Central memory CD8-positive, alpha-beta T cell (primary cell): Measurements from ENCODE around the gene PEDS1.
"Not testable (repeated sequence)": the region's sequence is repeated elsewhere in the genome, so short reads cannot be mapped to it uniquely, and the experiment has no call there.

ENCODE experiments used
- ATAC-seq: fragments of 150-1000 bp; cut with Tn5 transposase; replicated peaks from 2 replicates; pipeline ENCODE4 v1.10.0; 2022; ENCODE audit warnings: mild to moderate bottlenecking, moderate FRiP score, moderate number of reproducible peaks; ENCODE audit not compliant: poor library complexity, severe bottlenecking; ENCODE audit errors: extremely low read depth
- DNase-seq, 2 donors: peaks; one replicate each; pipeline ENCODE4 v3.0.0; 2021; ENCODE audit warnings: low spot score in 2 of 2
- H3K27ac Mint-ChIP-seq: one replicate; pipeline ENCODE4 v1.8.0; 2022; ENCODE audit warnings: low read depth, mild to moderate bottlenecking, moderate library complexity, mixed read lengths
- H3K27me3 Mint-ChIP-seq: one replicate; pipeline ENCODE4 v1.8.0; 2022; ENCODE audit warnings: mixed read lengths
- H3K36me3 Mint-ChIP-seq: one replicate; pipeline ENCODE4 v1.8.0; 2022; ENCODE audit warnings: mild to moderate bottlenecking, moderate library complexity, mixed read lengths; ENCODE audit not compliant: insufficient read depth
- H3K4me1 Mint-ChIP-seq: one replicate; pipeline ENCODE4 v1.8.0; 2022; ENCODE audit warnings: mixed read lengths
- H3K4me3 Mint-ChIP-seq: one replicate; pipeline ENCODE4 v1.8.0; 2022; ENCODE audit warnings: mild to moderate bottlenecking, moderate library complexity, mixed read lengths
- H3K9me3 Mint-ChIP-seq: one replicate; pipeline ENCODE4 v1.8.0; 2022; ENCODE audit warnings: mixed read lengths

Gene PEDS1

GRCh38 chr20:50169329-50169823, 15.9 kb upstream of the PEDS1 start:
- Mint-ChIP-seq H3K4me3 (no peak overlapping the region), H3K9me3 (no peaks in the 10 kb centered on the region), H3K4me1 (peaks cover 14% of the 10 kb centered on the region), H3K27ac (no peak overlapping the region), H3K36me3 (peaks cover 1% of the 10 kb centered on the region), H3K27me3 (peaks cover 10% of the 10 kb centered on the region)
- DNase-seq: peak; percentile 72 to 86
- ATAC-seq: peak; percentile 67

- DNase-seq: no peak
- Mint-ChIP-seq H3K4me3 (no peak overlapping the region), H3K9me3 (no peaks in the 10 kb centered on the region)
Measured at GRCh38 chr20:50165684-50166554, 12.4 kb upstream of the PEDS1 start.

GRCh38 chr20:50163570-50164317, 10.2 kb upstream of the PEDS1 start:
- no peak for ATAC-seq
- H3K27ac Mint-ChIP-seq: no peak overlapping the region
- no peak for DNase-seq
- H3K4me3 Mint-ChIP-seq: no peak overlapping the region
- no peaks in the 10 kb centered on the region for H3K27me3 Mint-ChIP-seq
- peaks cover 8% of the 10 kb centered on the region for H3K4me1 Mint-ChIP-seq
- H3K9me3 Mint-ChIP-seq: no peaks in the 10 kb centered on the region
- no peaks in the 10 kb centered on the region for H3K36me3 Mint-ChIP-seq

More at GRCh38 chr20:50165684-50166554, 12.4 kb upstream of the PEDS1 start:
- Mint-ChIP-seq H3K4me1 (peaks cover 14% of the 10 kb centered on the region), H3K27ac (no peak overlapping the region), H3K36me3 (no peaks in the 10 kb centered on the region), H3K27me3 (peaks cover 10% of the 10 kb centered on the region)
- no peak for ATAC-seq

GRCh38 chr20:50161494-50161893, 8.0 kb upstream of the PEDS1 start:
- not testable (repeated sequence) for H3K36me3 Mint-ChIP-seq, H3K9me3 Mint-ChIP-seq, H3K27ac Mint-ChIP-seq, H3K27me3 Mint-ChIP-seq, H3K4me1 Mint-ChIP-seq, ATAC-seq, H3K4me3 Mint-ChIP-seq, DNase-seq

GRCh38 chr20:50153153-50153499, 397 bp downstream of the PEDS1 start:
- Mint-ChIP-seq H3K27me3 (no peaks in the 10 kb centered on the region), H3K27ac (peak overlapping the region; percentile 67), H3K9me3 (no peaks in the 10 kb centered on the region), H3K4me1 (peaks cover 58% of the 10 kb centered on the region), H3K4me3 (peak overlapping the region; percentile 84), H3K36me3 (peaks cover 9% of the 10 kb centered on the region)
- DNase-seq (peak in 1 of 2 donors; percentile 18), ATAC-seq (peak; percentile 2)

- Mint-ChIP-seq H3K27ac (peak overlapping the region; percentile 67), H3K36me3 (peaks cover 9% of the 10 kb centered on the region), H3K27me3 (no peaks in the 10 kb centered on the region), H3K9me3 (no peaks in the 10 kb centered on the region), H3K4me3 (peak overlapping the region; percentile 84), H3K4me1 (peaks cover 63% of the 10 kb centered on the region)
- ATAC-seq: no peak
- no peak for DNase-seq
Measured at GRCh38 chr20:50152394-50153152, 950 bp downstream of the PEDS1 start.

- H3K4me3 Mint-ChIP-seq: peak overlapping the region; percentile 84
Measured at GRCh38 chr20:50151034-50151743, 2.3 kb downstream of the PEDS1 start.

GRCh38 chr20:50149481-50150254, 3.9 kb downstream of the PEDS1 start:
- no peak for ATAC-seq
- no peak for DNase-seq

More at GRCh38 chr20:50151034-50151743, 2.3 kb downstream of the PEDS1 start:
- Mint-ChIP-seq H3K27me3 (no peaks in the 10 kb centered on the region), H3K4me1 (peaks cover 77% of the 10 kb centered on the region), H3K36me3 (peaks cover 11% of the 10 kb centered on the region), H3K27ac (peak overlapping the region; percentile 66), H3K9me3 (no peaks in the 10 kb centered on the region)
- DNase-seq (no peak), ATAC-seq (no peak)

GRCh38 chr20:50146732-50147662, 6.5 kb downstream of the PEDS1 start:
- Mint-ChIP-seq H3K27ac (peak overlapping the region; percentile 88), H3K36me3 (peaks cover 10% of the 10 kb centered on the region), H3K27me3 (no peaks in the 10 kb centered on the region), H3K9me3 (no peaks in the 10 kb centered on the region), H3K4me1 (peaks cover 68% of the 10 kb centered on the region), H3K4me3 (peak overlapping the region; percentile 75)
- ATAC-seq (peak; percentile 100), DNase-seq (peak; percentile 47 to 68)

More at GRCh38 chr20:50149481-50150254, 3.9 kb downstream of the PEDS1 start:
- peaks cover 82% of the 10 kb centered on the region for H3K4me1 Mint-ChIP-seq
- H3K27ac Mint-ChIP-seq: peak overlapping the region; percentile 66
- H3K36me3 Mint-ChIP-seq: peaks cover 13% of the 10 kb centered on the region
- no peaks in the 10 kb centered on the region for H3K27me3 Mint-ChIP-seq
- no peaks in the 10 kb centered on the region for H3K9me3 Mint-ChIP-seq
- no peak overlapping the region for H3K4me3 Mint-ChIP-seq

- peak overlapping the region; percentile 75 for H3K4me3 Mint-ChIP-seq
Measured at GRCh38 chr20:50146214-50146613, 7.3 kb downstream of the PEDS1 start.

More at GRCh38 chr20:50146214-50146613, 7.3 kb downstream of the PEDS1 start:
- Mint-ChIP-seq H3K27ac (peak overlapping the region; percentile 88), H3K27me3 (no peaks in the 10 kb centered on the region), H3K9me3 (no peaks in the 10 kb centered on the region), H3K36me3 (peaks cover 11% of the 10 kb centered on the region), H3K4me1 (peaks cover 60% of the 10 kb centered on the region)
- DNase-seq: no peak
- ATAC-seq: no peak
